ENCODE measurements around the gene SLC43A3.

The SLC43A3 gene

GRCh38 chr11:57397394-57397990 is 29.4 kb downstream of the SLC43A3 start:
- no peak for TF ChIP-seq CTCF (IDR thresholded peaks at IDR 0.05; ENCODE audit: poor library complexity, severe bottlenecking)
- DNase-seq (ENCODE audit: low spot score) (no peak), ATAC-seq (ENCODE audit: low read depth) (no peak)
- Histone ChIP-seq H3K27ac (ENCODE audit: poor library complexity, severe bottlenecking) (no peak overlapping the region), H3K27me3 (ENCODE audit: insufficient read depth, poor library complexity, severe bottlenecking) (no peaks in the 10 kb centered on the region), H3K4me3 (ENCODE audit: severe bottlenecking) (no peak overlapping the region), H3K36me3 (ENCODE audit: low read depth) (no peaks in the 10 kb centered on the region), H3K9me3 (ENCODE audit: severe bottlenecking) (no peaks in the 10 kb centered on the region), H3K4me1 (ENCODE audit: insufficient read depth, poor library complexity, severe bottlenecking) (peaks cover 18% of the 10 kb centered on the region)

GRCh38 chr11:57396744-57397143 is 30.2 kb downstream of the SLC43A3 start:
- no peak overlapping the region for H3K27ac ChIP-seq (ENCODE audit: poor library complexity, severe bottlenecking)
- peaks cover 11% of the 10 kb centered on the region for H3K4me1 ChIP-seq (ENCODE audit: insufficient read depth, poor library complexity, severe bottlenecking)
- ATAC-seq (ENCODE audit: low read depth), result no peak
- DNase-seq (ENCODE audit: low spot score), result no peak
- no peaks in the 10 kb centered on the region for H3K9me3 ChIP-seq (ENCODE audit: severe bottlenecking)
- H3K36me3 ChIP-seq (ENCODE audit: low read depth), result no peaks in the 10 kb centered on the region
- H3K4me3 ChIP-seq (ENCODE audit: severe bottlenecking), result no peak overlapping the region
- TF ChIP-seq CTCF (IDR thresholded peaks at IDR 0.05; ENCODE audit: poor library complexity, severe bottlenecking), result no peak
- no peaks in the 10 kb centered on the region for H3K27me3 ChIP-seq (ENCODE audit: insufficient read depth, poor library complexity, severe bottlenecking)

- H3K27me3 ChIP-seq (ENCODE audit: insufficient read depth, poor library complexity, severe bottlenecking), result no peaks in the 10 kb centered on the region
- H3K9me3 ChIP-seq (ENCODE audit: severe bottlenecking), result no peaks in the 10 kb centered on the region
- H3K4me3 ChIP-seq (ENCODE audit: severe bottlenecking), result no peak overlapping the region
- H3K27ac ChIP-seq (ENCODE audit: poor library complexity, severe bottlenecking), result no peak overlapping the region
- no peaks in the 10 kb centered on the region for H3K36me3 ChIP-seq (ENCODE audit: low read depth)
- H3K4me1 ChIP-seq (ENCODE audit: insufficient read depth, poor library complexity, severe bottlenecking), result peaks cover 11% of the 10 kb centered on the region
- DNase-seq (ENCODE audit: low spot score) (no peak), ATAC-seq (ENCODE audit: low read depth) (no peak)
- TF ChIP-seq CTCF (IDR thresholded peaks at IDR 0.05; ENCODE audit: poor library complexity, severe bottlenecking), result no peak
Measured at GRCh38 chr11:57395905-57396623, 30.9 kb downstream of the SLC43A3 start.

- Histone ChIP-seq H3K4me3 (ENCODE audit: severe bottlenecking) (no peak overlapping the region), H3K36me3 (ENCODE audit: low read depth) (no peaks in the 10 kb centered on the region), H3K9me3 (ENCODE audit: severe bottlenecking) (no peaks in the 10 kb centered on the region), H3K27me3 (ENCODE audit: insufficient read depth, poor library complexity, severe bottlenecking) (no peaks in the 10 kb centered on the region), H3K27ac (ENCODE audit: poor library complexity, severe bottlenecking) (no peak overlapping the region), H3K4me1 (ENCODE audit: insufficient read depth, poor library complexity, severe bottlenecking) (peaks cover 6% of the 10 kb centered on the region)
- no peak for TF ChIP-seq CTCF (IDR thresholded peaks at IDR 0.05; ENCODE audit: poor library complexity, severe bottlenecking)
- ATAC-seq (ENCODE audit: low read depth), result no peak
- DNase-seq (ENCODE audit: low spot score), result no peak
Measured at GRCh38 chr11:57394203-57394965, 32.5 kb downstream of the SLC43A3 start.
